ENCODE data around the gene CRYGA.
"Not testable (repeated sequence)": the region's sequence is repeated elsewhere in the genome, so short reads cannot be mapped to it uniquely, and the experiment has no call there.

Gene CRYGA

DNA sequence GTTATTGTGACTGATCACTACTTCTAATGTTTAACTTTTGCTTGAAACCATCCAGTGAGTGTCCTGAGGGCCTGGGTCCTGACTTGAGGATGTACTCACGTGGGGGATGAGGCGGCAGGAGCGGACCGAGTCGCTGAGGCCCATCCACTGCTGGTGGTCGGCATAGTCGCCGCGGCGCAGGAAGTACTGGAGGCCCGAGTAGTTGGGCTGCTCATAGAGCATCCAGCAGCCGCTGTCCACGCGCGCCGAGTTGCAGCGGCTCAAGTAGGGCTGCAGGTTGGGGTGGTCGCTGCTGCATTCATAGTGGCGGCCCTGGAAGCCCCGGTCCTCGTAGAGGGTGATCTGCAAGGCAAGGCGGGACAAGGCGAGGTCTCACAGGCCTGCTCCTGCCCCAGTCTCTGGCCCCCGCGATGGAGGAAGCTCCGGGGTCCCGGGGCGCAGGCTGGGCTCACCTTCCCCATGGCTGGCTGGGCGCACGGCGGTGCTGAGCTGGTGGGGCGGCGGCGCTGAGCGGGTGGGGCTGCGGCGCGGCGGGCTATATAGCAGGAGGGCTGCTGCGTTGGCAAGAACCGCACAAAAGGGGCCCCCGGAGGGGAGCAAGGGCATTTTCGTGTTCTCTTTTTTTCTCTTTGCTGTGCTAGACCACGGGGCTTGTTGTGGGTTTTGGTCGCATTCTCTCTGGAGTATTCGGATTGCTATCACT is 39.2 kb downstream of the CRYGA start, which contains the start of gene CRYGD:
CRYGD (minus strand) TSS at position 512 of the 703 bp plus-strand sequence; CDS start at position 461, 51 bp downstream.
- DNase-seq = not testable (repeated sequence)

DNA sequence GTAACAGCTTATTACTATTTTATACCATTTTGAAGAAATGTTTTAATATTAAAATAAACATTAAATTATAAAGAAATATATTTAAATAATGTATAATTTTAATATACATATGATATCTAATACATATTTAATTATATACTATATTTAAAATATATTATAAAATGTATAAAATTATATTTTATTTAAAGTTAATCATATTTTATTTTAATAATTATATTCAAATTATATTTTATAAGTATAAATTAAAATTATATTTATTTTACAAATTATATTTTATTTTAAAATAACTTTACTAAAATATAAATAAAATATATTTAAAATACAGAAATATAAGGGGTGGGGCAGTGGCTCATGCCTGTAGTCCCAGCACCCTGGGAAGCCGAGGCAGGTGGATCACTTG is 41.1 kb downstream of the CRYGA start:
- DNase-seq = no peak

DNA sequence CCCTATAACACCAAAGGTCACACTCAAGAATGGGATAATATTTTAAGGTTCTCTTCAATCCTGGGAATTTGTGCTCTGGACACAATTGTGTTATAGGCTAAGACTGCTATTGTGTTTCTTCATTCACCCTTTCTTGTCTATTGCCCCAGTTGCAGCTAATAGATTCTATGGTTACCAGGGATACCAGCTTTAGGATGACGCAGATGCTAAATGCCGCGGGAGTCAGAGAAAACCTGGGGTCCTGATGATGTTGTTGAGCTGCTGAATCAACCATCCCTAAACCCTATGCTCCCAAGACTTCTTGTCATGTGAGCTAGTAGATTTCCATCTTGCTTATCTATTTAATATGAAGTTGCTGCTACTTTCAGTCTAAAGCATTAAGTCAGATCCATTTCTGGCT is 44.5 kb downstream of the CRYGA start:
- DNase-seq = no peak

GRCh38 chr2:208117390-208117789 is 46.0 kb downstream of the CRYGA start:
- not testable (repeated sequence) for DNase-seq

GRCh38 chr2:208112969-208113368 is 50.4 kb downstream of the CRYGA start:
- no peak for DNase-seq

GRCh38 chr2:208112273-208112745 is 51.1 kb downstream of the CRYGA start:
- not testable (repeated sequence) for DNase-seq

All from CD4-positive, alpha-beta T cell treated with Interleukin-10 for 1 hour (primary cell).